Endodermal cell (in vitro differentiated cells): ENCODE measurements around the gene DDX39A. TPM values are rescaled to one million over a fixed set of nuclear protein-coding genes. Genes with fewer than 3 reads are reported as not detected.

Experiments used
- DNase-seq: peaks from one replicate; pipeline ENCODE4 v3.0.0-alpha.2; 2017
- H3K27ac ChIP-seq: 2 replicates; pipeline ENCODE4 v1.5.1; 2013; ENCODE audit warnings: mild to moderate bottlenecking, low read depth, low read length, moderate library complexity
- H3K27me3 ChIP-seq: 2 replicates; pipeline ENCODE4 v1.6.1; 2013; ENCODE audit warnings: mild to moderate bottlenecking, low read length, moderate library complexity; ENCODE audit not compliant: insufficient read depth, control insufficient read depth, poor library complexity, severe bottlenecking
- H3K36me3 ChIP-seq: 2 replicates; pipeline ENCODE4 v1.7.0; 2013; ENCODE audit warnings: mild to moderate bottlenecking, low read length, moderate library complexity; ENCODE audit not compliant: control insufficient read depth, insufficient read depth
- H3K4me1 ChIP-seq: one replicate; pipeline ENCODE4 v1.7.0; 2013; ENCODE audit warnings: low read length; ENCODE audit not compliant: control insufficient read depth, insufficient read depth
- H3K4me3 ChIP-seq: 2 replicates; pipeline ENCODE4 v1.5.1; 2013; ENCODE audit warnings: mild to moderate bottlenecking, low read length, moderate library complexity
- H3K9ac ChIP-seq: 2 replicates; pipeline ENCODE4 v1.6.1; 2013; ENCODE audit warnings: mild to moderate bottlenecking, low read length, moderate library complexity; ENCODE audit not compliant: poor library complexity, severe bottlenecking; ENCODE audit errors: extremely low read depth
- H3K9me3 ChIP-seq: 2 replicates; pipeline ENCODE4 v1.6.1; 2013; ENCODE audit warnings: mild to moderate bottlenecking, low read length, moderate library complexity; ENCODE audit not compliant: control insufficient read depth
- H3K27ac Mint-ChIP-seq: 2 replicates; pipeline ENCODE4 v1.8.0; 2020; ENCODE audit warnings: mixed read lengths
- H3K27me3 Mint-ChIP-seq: 2 replicates; pipeline ENCODE4 v1.8.0; 2021; ENCODE audit warnings: mild to moderate bottlenecking, mixed read lengths; ENCODE audit not compliant: insufficient read depth
- H3K36me3 Mint-ChIP-seq: 2 replicates; pipeline ENCODE4 v1.8.0; 2020; ENCODE audit warnings: low read depth, mixed read lengths
- H3K4me1 Mint-ChIP-seq: 2 replicates; pipeline ENCODE4 v1.8.0; 2020; ENCODE audit warnings: mixed read lengths
- H3K4me3 Mint-ChIP-seq: 2 replicates; pipeline ENCODE4 v1.8.0; 2020; ENCODE audit warnings: mild to moderate bottlenecking, moderate library complexity, mixed read lengths
- H3K9me3 Mint-ChIP-seq: 2 replicates; pipeline ENCODE4 v1.8.0; 2020; ENCODE audit warnings: mild to moderate bottlenecking, mixed read lengths
- WGBS, 2 experiments: methylation state at CpG; one replicate each; pipeline versions ENCODE4 v1.1.5 to v1.1.7; 2013; ENCODE audit warnings: missing lambda C conversion rate in 2 of 2, mixed read lengths in 1 of 2; ENCODE audit not compliant: insufficient coverage in 1 of 2, insufficient read length in 1 of 2; 5-methylcytosine and 5-hydroxymethylcytosine counted together
- total RNA-seq, 2 donors: library from RNA; stranded (reverse); fragmentation: NEBNext Ultra II Directional in 1 of 2; extraction: Animal tissue kit (Norgen Biotek cat#: 25700) in 1 of 2; gene quantifications; 2 replicates in 1 of 2; 3 replicates in 1 of 2; pipeline ENCODE4 v1.2.1, GENCODE V29; 2021
- TF ChIP-seq, protein P1 (sequence below): fragments of 200-600 bp; sonication (generic); conservative IDR thresholded peaks from 2 replicates; pipeline ENCODE4 v1.5.0; 2021; ENCODE audit warnings: antibody characterized with exemption, mild to moderate bottlenecking

Gene DDX39A
- total RNA-seq, 2 donors from 2014 or later, result 82.5 to 86.1 TPM

DNA sequence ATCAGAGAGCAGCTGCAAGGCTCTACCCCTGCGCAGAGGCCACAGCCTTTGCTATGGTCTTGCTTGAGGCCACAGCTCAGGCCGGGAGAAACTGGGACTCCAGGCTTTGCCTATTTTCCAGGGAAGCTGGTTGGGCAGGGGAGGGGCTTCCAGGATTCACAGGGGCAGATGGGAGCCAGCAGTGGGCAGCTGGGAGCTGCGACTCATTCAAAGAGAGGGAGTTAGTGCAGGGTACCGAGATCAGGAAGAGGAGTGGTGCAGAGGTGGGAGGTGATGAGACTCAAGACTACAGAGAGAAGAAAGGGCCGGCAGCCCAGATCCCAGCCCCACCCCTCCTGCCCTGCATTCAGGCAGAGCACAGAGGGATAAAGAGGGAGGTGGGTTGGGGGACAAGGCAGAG lies 25.8 kb downstream of the DDX39A start:
- Mint-ChIP-seq H3K4me1 (no peaks in the 10 kb centered on the region), H3K27ac (no peak overlapping the region), H3K9me3 (no peaks in the 10 kb centered on the region), H3K36me3 (no peaks in the 10 kb centered on the region), H3K27me3 (peaks cover 4% of the 10 kb centered on the region), H3K4me3 (no peak overlapping the region)
- no peaks in the 10 kb centered on the region for H3K4me1 ChIP-seq
- no peaks in the 10 kb centered on the region for H3K27me3 ChIP-seq
- TF ChIP-seq, protein P1, sequence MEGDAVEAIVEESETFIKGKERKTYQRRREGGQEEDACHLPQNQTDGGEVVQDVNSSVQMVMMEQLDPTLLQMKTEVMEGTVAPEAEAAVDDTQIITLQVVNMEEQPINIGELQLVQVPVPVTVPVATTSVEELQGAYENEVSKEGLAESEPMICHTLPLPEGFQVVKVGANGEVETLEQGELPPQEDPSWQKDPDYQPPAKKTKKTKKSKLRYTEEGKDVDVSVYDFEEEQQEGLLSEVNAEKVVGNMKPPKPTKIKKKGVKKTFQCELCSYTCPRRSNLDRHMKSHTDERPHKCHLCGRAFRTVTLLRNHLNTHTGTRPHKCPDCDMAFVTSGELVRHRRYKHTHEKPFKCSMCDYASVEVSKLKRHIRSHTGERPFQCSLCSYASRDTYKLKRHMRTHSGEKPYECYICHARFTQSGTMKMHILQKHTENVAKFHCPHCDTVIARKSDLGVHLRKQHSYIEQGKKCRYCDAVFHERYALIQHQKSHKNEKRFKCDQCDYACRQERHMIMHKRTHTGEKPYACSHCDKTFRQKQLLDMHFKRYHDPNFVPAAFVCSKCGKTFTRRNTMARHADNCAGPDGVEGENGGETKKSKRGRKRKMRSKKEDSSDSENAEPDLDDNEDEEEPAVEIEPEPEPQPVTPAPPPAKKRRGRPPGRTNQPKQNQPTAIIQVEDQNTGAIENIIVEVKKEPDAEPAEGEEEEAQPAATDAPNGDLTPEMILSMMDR, result no peak
- no peak overlapping the region for H3K4me3 ChIP-seq
- 63 to 71% methylated on average over 4 of the region's 5 CpGs for WGBS, 2 experiments
- no peaks in the 10 kb centered on the region for H3K9me3 ChIP-seq
- H3K9ac ChIP-seq, result no peak overlapping the region
- H3K36me3 ChIP-seq, result no peaks in the 10 kb centered on the region
- no peak overlapping the region for H3K27ac ChIP-seq
- DNase-seq, result peak; percentile 72

DNA sequence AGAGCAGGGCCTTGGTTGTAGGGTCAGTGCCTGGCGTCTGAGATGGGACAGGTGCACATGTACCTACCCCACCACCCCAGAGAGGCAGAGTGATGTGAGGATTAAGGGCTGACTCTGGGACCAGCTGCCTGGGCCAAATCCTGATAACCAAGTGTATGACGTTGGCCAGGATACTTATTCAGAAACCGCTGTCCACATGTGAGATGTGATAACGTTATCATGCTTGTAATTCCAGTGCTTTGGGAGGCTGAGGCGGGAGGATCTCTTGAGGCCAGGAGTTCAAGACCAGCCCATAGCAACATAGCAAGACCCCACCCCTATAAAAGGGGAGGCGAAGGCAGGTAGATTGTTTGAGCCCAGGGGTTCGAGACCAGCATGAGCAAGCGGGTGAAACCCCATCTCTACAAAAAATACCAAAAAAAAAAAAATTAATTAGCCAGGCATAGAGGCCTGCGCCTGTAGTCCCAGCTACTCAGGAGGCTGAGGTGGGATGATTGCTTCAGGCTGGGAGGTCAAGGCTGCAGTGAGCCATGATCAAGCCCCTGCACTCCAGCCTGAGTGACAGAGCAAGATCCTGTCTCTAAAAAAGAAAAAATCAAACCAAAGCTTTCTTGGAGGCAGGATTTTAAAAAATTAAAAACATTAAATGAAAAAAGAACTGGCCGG lies 27.9 kb downstream of the DDX39A start:
- WGBS, 2 experiments, result 94 to 95% methylated on average over 7 to 9 of the region's 10 CpGs
- no peaks in the 10 kb centered on the region for H3K36me3 Mint-ChIP-seq
- Histone ChIP-seq H3K27ac (no peak overlapping the region), H3K27me3 (no peaks in the 10 kb centered on the region), H3K9me3 (no peaks in the 10 kb centered on the region), H3K36me3 (no peaks in the 10 kb centered on the region), H3K9ac (no peak overlapping the region), H3K4me1 (no peaks in the 10 kb centered on the region), H3K4me3 (no peak overlapping the region)
- H3K4me3 Mint-ChIP-seq, result no peak overlapping the region
- no peak overlapping the region for H3K27ac Mint-ChIP-seq
- DNase-seq, result no peak
- no peaks in the 10 kb centered on the region for H3K4me1 Mint-ChIP-seq
- no peaks in the 10 kb centered on the region for H3K9me3 Mint-ChIP-seq
- TF ChIP-seq, protein P1, result no peak
- peaks cover 4% of the 10 kb centered on the region for H3K27me3 Mint-ChIP-seq

- DNase-seq, result no peak
- no peak overlapping the region for H3K9ac ChIP-seq
- no peaks in the 10 kb centered on the region for H3K27me3 ChIP-seq
- H3K27me3 Mint-ChIP-seq, result peaks cover 4% of the 10 kb centered on the region
- no peaks in the 10 kb centered on the region for H3K9me3 Mint-ChIP-seq
- no peaks in the 10 kb centered on the region for H3K36me3 ChIP-seq
- no peak overlapping the region for H3K27ac Mint-ChIP-seq
- no peaks in the 10 kb centered on the region for H3K4me1 ChIP-seq
- H3K4me1 Mint-ChIP-seq, result no peaks in the 10 kb centered on the region
- 88 to 92% methylated on average over 4 to 5 of the region's 5 CpGs for WGBS, 2 experiments
- no peak overlapping the region for H3K27ac ChIP-seq
- no peaks in the 10 kb centered on the region for H3K36me3 Mint-ChIP-seq
- H3K4me3 Mint-ChIP-seq, result no peak overlapping the region
- no peaks in the 10 kb centered on the region for H3K9me3 ChIP-seq
- H3K4me3 ChIP-seq, result no peak overlapping the region
- TF ChIP-seq, protein P1, result no peak
These were observed 28.6 kb downstream of the DDX39A start for GRCh38 chr19:14390548-14390947.
